Body of pancreas (tissue), 4 donors: Measurements from ENCODE around the gene RNPEPL1.

Experiments
- CTCF ChIP-seq, 7 experiments: fragments of 450-650 bp in 4 of 7; fragments of 200-600 bp in 3 of 7; sonication (generic) in 3 of 7; IDR thresholded peaks; one replicate each; pipeline ENCODE4 v1.5.1; 2016 to 2019; ENCODE audit warnings: antibody characterized with exemption in 7 of 7
- POLR2A ChIP-seq, 3 donors: fragments of 450-650 bp; IDR thresholded peaks; one replicate each; pipeline ENCODE4 v1.6.1; 2016; ENCODE audit warnings: antibody characterized with exemption in 3 of 3, mild to moderate bottlenecking in 2 of 3

GRCh38 chr2:240518981-240519380 is 49.3 kb upstream of the RNPEPL1 start:
- TF ChIP-seq CTCF (IDR thresholded peaks at IDR 0.05) (no peak), POLR2A (IDR thresholded peaks at IDR 0.05) (no peak)
